Gastroesophageal sphincter (tissue), 3 donors: ENCODE results near the gene TELO2.

Source experiments
- EP300 ChIP-seq: sonication (generic); formaldehyde crosslinking; IDR thresholded peaks from one replicate; pipeline ENCODE4 v1.6.1; 2017; ENCODE audit warnings: antibody characterized with exemption, mild to moderate bottlenecking
- POLR2A ChIP-seq, 2 donors: fragments of 450-650 bp; IDR thresholded peaks; one replicate each; pipeline ENCODE4 v1.6.1; 2017; ENCODE audit warnings: antibody characterized with exemption in 2 of 2, mild to moderate bottlenecking in 2 of 2, moderate library complexity in 1 of 2
- TF ChIP-seq, protein P1 (sequence below), 4 experiments: fragments of 200-600 bp in 2 of 4; fragments of 450-650 bp in 2 of 4; sonication (generic) in 1 of 4; IDR thresholded peaks; one replicate each; pipeline ENCODE4 v1.5.1; 2017 to 2019; ENCODE audit warnings: antibody characterized with exemption in 4 of 4, mild to moderate bottlenecking in 2 of 4, moderate library complexity in 2 of 4

DNA sequence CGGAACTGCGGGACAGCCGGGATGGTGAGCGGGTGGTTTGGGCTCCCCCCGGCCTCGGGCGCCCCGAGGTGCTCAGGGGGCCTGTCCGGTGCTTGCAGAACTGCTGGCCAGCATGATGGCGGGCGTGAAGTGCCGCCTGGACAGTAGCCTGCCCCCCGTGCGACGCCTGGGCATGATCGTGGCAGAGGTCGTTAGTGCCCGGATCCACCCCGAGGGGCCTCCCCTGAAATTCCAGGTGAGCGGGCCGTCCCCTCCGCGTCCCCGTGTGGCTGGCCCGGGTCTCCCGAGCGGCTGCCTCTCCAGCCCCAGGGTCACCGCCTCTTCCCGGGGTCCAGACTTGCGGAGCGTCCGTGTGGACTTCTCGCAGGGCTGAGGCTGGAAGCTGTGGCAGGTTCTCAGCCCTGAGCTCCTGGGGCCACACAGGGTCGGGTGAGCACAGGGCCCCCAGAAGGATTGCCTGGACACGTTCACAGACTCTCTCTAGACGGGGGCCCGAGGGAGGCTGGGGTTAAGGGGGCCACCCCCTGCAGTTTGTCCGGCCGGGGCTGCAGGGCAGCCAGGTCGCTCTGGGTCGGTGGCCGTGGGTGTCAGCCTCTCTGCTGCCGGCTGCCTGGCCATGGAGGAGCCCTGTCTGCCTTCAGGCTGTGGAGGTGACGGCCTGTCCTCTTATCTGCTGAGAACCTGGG, 7.4 kb downstream of the TELO2 start:
- TF ChIP-seq EP300 = no peak
- TF ChIP-seq, protein P1, sequence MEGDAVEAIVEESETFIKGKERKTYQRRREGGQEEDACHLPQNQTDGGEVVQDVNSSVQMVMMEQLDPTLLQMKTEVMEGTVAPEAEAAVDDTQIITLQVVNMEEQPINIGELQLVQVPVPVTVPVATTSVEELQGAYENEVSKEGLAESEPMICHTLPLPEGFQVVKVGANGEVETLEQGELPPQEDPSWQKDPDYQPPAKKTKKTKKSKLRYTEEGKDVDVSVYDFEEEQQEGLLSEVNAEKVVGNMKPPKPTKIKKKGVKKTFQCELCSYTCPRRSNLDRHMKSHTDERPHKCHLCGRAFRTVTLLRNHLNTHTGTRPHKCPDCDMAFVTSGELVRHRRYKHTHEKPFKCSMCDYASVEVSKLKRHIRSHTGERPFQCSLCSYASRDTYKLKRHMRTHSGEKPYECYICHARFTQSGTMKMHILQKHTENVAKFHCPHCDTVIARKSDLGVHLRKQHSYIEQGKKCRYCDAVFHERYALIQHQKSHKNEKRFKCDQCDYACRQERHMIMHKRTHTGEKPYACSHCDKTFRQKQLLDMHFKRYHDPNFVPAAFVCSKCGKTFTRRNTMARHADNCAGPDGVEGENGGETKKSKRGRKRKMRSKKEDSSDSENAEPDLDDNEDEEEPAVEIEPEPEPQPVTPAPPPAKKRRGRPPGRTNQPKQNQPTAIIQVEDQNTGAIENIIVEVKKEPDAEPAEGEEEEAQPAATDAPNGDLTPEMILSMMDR (IDR thresholded peaks at IDR 0.05) = no peak
- no peak for TF ChIP-seq POLR2A (IDR thresholded peaks at IDR 0.05)
